AG08395 (cell line): ENCODE measurements around the gene THADA.

Experiments
- DNase-seq: peaks from one replicate; pipeline ENCODE4 v3.0.0; 2012; ENCODE audit warnings: mixed read lengths, low spot score

THADA gene

DNA sequence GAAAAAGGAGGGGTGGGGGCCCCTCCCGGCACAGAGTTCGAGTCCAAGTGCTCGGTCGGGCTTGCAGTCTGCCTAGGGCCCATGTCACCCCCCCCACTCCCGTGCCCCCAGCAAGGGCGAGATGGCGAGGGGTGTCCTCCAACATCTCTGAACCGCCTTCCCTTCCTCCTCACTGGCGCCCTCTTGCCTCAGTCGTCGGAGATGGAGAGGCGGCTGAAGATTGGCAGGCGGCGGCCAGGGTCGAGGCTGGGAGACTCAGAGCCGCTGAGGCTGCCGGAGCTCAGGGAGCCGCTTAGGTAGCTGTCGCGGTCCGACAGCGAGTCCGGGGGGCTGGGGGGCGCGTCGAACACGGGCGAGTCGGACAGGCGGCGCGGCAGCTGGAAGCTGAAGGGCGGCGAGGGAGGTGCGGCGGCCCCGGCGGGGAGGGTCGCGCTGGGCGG lies 371.7 kb downstream of the THADA start:
- no peak for DNase-seq

DNA sequence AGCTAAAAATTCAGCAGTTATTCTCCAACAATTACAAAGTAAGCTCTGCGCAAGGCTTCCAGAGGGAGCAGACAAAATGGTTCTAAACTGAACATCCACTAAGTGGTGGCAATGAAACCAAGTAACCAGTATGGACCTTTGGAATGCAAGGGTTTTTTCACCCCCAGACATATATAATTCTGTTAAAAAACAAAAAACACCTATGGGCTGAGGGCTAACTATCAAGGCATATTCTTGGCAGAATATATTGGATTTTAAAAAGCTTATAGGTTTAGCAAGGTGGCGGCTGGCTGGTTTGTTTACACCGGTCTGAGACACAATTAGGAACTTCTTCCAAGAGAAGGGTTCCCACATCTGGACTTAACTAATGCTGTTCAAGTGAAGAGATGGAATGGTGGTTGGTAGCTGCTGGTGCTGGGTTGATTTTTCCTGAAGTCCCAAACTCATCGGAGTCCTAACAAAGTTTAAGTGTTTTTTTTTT lies 372.3 kb downstream of the THADA start:
- no peak for DNase-seq

DNA sequence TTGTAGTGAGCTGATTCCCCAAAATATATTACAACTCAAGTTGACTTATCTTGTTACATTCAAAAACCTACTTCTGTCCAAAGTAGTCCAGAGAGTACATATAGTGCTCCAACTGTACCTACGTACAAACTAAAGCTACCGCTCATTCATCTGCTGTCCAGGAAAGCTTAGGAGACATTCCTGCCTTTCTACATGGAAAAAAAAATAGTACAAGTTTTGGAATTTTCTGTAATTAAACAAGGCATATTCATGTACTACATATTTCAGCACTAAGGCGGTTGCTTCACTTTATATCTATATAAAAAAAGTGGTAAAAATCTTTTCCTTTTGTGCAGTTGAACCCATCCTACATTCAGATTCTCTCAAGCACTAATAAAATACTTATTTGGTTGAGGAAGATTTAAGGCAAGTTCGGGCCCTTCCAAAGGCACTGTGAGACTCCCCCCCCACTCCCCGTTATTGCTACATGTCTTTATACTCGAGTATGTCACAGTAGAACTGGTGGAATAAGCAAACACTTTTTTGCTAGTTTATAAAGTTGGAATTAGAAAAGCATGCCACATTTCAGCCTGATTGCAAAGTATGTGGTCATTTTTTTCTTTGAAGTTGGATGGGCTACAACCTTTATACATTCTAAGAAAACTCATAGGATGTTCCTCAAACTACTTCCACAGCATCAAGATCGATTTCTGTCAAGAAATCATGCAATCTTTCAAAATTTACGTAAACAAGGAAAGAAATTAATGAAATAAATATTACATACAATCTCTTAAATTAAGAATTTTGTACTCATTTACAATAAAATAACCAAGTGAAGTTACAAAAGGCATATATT lies 373.1 kb downstream of the THADA start:
- no peak for DNase-seq

DNA sequence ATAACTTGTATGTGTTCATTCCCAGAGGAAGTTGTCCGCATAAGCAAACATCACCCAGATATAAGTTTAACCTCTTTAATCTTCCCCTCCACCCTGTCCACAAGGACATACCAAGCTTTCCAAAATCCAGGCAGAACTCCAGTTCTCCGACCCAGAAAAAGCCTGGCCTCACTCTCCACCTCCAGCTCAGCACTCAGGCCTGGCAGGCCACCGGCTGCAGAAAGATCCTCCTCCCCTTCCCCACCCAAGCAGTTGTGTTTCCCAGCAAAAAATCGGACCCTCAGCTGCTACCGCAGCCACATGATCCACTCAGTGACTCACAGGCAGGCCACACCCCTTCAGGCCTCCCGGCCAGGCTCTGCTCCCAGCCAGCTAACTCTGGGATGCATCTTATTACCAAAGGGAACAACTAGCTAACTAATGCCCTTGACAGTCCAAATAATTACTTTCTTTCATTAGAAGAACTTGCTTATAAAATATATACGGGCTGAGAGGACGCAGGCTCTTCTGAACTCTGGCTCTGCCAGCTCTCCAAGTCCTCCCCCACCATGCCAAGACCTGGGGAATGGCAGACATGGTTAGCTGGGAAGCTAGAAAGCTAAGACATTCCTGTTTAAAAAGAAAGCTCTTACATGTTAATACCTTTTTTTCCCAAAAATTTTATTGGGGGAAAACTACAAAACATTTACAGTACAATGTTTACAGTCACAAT lies 373.9 kb downstream of the THADA start:
- DNase-seq = peak; percentile 85

DNA sequence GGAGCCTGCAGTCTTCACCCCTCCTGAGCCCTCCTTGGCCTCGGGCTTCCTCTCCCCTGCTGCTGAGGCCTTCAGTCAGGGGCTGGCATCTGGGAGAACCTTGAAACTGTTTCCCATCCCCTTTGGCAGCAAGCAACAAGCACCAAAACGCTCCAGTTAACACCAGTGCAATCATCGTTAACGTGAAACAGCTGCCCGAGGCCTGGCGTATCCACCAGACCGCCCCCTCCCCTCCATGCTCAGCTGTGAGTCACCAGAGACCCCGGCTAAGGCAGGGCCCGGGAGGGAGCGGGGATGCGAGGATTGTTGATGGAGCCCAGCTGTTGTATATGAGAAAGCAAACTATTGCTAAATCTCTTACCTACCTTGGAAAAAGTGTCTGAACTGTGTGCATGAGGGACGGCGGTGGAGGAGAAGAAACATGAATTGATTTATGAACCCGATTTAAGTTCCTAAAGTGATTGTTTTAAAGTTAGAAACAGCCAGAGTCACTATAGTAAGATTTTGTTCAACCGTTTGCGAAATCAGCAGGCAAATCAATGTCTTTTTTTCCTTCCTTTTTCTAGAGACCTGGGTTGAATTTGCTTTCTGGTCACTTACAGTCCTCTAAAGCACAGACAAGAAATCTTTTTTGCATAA lies 374.6 kb downstream of the THADA start:
- DNase-seq = peak; percentile 43

DNA sequence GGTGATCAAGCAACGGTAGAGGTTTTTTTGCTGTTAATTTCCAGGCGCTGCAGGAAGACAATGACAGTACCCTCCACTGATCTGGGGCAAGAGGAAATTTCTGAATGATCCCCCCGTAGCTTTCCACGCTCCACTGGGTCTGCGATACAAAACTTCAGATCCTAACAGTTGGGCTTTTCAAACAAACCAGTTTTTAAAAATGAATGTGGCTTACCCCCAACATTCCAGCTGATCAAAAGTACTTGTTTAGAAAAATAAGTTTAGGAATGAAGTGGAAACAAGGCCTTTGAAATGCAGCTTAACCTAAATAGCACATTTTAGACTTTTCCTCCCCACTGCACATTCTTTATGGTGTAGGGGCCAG lies 375.1 kb downstream of the THADA start:
- DNase-seq = no peak

DNA sequence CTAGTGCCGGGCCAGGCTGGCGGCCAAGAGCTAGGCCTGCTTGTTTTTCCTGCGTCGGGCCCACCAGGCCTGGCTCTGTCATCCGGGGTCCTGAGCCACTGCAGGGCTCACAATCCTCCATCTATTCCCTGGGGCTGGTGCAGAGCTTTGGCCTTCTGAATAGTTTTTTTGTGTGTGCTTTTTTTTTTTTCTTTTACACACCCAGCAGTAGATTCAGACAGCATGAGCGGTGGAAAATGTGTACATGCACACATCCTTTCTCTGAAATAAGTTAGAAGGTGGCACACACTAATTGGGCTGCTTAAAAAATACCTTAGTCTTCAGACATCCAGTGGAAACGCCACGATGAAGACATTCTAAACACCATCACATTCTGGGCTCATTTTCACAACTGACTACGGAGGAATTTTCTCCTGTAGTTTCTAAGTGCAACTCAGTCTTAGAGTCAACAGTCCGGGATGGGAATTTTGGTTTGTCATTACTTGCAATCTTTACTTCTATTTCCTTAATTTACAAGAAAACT lies 375.5 kb downstream of the THADA start:
- DNase-seq = no peak

DNA sequence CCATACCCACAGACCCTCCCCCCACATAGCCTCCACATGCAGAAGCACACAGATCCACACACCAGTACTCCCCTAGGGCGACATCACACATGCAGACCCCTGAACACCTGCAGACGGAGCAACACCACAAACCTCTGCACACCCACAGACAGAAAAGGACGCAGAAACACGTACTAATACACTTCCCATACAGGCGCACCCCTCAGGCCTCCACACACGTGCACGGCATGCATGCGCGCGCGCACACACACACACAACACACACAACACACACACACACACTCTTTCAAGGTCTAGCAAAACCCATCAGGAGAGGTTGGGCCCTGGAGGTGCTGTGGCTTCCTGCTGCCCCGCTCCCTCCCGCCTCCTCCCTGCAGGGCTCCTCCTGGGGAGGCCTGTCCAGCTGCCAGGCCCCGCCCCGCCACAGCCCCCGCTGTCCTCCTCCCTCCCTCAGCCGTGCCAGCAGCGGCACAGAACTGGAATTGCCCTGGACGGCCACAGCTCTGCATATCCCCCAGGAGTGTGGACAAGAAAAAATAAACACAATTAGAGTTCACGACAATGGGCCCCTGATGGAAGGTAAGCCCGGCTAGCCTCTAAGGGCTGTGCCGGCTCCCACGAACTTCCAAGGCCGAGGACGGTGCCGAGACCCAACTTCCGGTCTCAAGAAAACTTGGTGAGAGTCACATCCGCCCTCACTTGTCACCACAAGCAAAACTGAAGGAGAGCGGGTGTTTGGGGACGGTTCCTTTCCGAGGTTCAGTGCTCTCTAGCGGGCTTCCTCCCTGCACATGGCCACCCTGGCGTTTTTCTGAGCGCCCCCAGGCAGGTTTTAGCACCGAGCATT lies 376.2 kb downstream of the THADA start:
- DNase-seq = peak; percentile 83

DNA sequence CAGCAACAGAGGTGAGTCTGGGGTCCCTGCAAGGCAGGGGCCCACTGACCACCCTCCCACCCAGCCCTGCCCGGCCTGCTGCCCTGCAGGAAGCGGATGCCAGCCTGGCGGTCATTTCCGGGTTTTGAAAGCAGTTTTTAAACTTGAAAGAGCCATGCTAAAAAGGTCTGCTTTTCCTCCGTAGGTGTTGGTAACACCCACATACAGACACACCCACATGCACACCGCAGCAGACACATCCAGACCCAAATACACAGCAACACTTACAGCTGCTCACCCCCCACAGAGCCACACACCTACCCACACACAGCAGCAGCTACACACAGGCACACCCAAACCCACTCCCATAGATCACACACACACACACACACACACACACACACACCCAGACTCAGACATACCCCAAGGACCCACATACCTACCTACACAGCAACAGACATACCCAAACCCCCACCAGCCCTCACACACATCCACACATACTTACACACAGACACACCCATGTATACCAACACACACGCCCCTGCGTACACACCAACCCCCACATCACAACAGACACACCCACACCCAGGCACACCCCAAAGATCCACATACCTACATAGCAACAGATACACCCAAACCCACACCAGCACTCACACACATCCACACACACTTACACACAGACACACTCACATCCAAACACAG lies 377.0 kb downstream of the THADA start:
- no peak for DNase-seq

DNA sequence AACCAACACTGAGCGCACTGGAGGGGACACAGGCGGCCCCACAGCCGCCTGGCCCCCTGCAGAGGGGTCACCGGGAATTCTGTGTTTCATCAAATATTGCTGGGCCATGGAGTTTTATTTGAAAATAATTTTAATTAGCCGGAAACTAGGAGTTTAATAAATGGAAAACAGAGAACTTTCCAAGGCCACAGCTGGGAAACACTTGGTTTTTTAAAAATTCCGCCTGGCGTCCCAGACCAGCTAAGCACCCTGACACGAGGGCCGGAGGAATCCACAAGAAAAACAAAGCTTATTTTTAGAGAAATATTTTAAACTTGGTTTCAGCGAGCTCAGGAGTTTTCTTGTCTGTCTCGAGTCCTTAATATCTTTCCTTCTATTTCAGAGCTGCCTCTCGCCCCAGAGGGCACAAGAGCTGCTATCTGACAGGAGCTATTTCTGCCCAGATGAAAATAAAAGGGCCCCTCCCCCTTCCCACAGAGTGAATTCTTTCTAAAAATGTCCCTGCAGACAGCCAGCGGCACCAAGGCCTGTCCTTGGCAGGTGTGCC lies 377.6 kb downstream of the THADA start:
- DNase-seq = no peak

DNA sequence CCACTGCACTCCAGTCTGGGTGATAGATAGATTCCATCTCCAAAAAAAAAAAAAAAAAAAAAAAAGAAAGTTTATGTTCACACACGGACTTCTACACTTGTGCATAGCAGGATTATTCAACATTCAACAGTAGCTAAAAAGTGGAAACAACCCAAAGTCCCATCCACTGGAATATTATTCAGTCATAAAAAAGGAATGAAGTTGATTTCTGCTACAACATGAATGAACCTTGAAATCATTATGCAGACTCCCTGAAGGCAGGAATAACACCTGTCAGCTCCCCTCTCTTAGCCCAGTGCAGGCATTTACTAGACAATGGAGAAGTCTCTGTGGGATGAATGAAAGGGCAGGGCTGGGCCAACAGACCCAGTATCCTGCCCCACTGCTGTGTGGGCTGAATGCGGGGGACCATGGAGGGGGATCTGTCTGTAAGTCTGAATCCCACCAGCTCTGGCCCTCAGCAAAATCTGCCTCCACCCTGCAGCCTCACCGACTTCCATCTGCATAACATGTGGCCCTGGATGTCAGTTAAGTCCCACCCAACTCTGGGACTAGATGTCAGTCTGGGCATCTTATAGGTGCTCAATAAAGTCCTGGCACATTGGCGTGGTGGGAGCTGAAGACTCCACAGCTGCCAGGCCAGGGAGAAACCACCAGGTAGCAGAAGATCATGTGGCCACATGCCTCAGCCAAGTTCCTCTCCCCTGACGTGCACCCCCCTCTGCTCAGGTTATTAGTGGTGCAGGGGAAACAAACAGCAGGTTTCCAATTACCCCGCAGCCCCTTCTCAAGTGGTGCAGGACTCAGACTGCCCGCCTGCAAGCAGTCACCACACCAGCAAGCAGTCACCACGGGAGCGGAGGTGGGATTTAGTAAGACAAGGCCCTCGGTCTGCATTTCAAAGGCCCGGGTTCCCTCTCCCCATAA lies 378.3 kb downstream of the THADA start:
- DNase-seq = no peak

DNA sequence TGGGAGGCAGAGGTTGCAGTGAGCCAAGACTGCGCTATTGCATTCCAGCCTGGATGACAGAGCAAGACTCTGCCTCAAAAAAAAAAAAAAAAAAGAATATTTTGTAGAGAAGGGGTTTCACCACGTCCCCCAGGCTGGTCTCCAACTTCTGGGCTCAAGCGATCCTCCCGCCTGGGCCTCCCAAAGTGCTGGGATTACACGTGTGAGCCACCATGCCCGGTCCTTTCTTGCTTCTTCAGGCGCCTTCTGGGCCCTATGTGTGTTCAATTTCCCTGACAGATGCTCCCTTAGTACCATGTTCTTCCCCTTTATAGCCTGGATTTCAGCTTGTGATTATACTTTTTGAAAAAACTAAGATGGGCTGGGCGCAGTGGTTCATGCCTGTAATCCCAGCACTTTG lies 379.2 kb downstream of the THADA start:
- no peak for DNase-seq

DNA sequence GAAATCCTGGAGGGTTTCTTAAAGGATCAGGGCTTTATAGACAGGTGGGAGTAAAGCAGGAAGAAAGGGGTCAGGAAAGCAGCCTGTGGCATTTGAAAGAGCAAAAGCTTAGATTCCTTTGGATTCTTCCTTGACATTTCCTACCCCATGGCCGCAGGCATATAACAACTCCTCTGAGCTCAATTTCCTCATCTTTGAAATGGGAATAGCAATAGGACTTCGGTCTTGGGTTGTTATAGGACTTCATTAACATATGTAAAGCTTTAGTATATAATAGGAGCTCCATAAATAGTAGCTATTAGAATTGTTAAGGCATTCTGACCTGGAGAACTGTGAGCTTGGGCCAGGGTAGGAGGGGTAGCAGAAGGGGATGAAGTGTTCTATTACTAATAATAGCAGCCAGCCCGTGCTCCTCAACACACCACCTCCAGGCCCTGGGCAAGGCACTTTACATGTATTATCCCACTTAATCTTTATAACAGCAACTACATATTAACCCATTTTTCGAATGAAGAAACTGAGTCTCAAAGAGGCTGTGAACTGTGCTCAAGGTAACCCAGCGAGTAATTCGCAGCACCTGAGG lies 380.1 kb downstream of the THADA start:
- DNase-seq = no peak

DNA sequence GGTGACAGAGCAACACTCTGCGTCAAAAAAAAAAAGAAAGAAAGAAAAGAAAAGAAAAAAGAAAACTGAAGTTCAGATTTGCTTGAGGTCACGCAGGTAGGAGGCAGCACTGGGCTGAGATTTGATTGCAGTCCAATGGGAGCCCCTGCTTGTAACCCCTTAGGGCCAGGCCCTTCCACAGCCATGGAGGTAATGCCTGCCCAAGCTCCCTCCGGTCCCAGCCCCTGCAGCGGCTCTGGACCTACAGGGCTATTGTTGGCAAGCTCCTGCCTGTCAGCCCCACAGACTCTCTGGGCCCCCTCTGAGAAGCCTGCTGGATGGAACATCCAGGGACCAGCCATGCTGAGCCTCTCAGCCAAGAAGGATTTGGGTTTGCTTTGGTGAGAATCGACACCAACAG lies 381.6 kb downstream of the THADA start:
- no peak for DNase-seq

DNA sequence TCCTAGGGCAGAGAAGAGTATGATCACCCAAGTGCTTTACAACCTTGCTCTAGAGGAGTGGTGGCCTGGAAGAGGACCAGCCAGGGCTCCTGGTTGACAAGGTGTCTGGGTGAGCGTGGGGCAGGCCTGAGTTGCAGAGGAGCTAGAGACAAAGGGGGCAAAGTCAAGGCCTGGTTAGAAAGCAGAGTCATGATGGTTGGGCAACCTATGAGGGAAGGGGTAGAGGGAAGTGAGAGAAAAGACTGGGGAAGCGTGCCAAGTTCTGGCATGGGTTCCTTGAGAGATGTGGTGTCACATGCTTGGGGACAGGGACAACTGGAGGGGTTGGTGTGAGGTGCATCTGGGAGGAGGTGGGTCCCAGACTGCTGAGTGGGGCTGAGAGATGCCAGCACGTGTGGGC lies 382.9 kb downstream of the THADA start:
- no peak for DNase-seq

DNA sequence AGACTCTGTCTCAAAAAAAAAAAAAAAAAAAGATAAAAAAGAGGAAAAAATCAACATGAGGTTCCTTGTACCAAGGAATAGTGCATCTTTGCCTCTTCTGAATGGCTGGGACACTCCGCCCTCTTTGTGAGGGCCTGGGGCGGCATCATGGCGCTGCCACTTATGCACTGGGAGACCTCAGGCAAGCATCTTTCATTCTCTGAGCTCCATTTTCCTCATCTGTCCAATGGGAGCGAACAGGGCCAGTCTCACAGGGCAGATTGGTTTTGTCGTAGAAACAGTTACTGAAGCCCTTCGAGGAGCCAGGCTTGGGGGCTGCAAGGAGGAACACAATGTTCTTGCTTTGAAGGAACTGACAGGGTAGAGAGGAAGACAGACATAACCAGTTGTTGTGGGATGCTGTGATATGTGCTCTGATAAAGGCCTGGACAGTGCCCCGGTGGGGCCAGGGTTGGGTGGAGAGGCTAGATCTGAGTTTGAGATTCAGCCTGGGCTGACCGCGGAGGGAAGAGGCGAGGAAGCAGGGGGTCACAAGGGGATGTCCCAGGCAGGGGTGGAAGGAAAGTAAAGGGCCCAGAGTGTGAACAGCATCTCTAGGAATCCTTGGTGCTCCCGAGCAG lies 383.5 kb downstream of the THADA start:
- no peak for DNase-seq

DNA sequence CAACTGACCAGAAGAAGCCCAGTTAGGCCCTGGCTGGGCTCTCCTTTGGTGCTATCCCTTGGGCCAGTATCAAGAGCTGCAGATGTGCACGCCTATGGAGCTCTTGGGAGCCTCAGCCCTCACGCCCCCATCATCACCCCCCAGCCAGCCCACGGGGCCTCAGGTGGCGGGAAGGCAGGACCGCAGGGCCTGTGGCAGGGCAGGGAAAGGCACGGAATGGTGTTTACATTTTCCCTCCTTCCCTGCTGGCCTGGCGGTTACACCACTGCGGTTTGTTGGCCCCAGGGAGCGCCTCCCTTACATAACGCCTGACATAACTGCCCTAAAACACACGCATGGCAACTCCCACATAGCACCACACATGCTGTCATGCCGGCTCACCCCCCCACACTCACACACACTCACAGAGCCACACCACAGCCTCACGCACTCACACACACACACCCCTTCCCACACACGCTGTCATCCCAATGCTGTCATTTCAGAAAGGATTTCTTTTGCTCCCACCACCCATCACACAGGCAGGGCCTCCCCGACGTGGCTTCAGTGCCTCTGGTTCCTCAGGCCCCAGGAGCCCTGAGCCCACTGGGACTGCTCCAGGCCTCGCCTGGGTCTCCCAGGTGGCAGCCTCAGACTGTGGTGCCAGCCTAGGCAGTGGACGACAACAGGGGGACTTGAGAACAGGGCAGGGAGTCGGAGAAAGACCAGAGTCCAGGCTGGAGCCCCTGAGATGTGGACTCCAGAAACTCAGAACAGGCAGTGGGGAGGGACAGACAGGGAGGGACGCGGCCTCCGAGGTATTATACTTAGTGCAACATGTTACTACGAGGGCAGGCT lies 385.2 kb downstream of the THADA start:
- peak; percentile 87 for DNase-seq

DNA sequence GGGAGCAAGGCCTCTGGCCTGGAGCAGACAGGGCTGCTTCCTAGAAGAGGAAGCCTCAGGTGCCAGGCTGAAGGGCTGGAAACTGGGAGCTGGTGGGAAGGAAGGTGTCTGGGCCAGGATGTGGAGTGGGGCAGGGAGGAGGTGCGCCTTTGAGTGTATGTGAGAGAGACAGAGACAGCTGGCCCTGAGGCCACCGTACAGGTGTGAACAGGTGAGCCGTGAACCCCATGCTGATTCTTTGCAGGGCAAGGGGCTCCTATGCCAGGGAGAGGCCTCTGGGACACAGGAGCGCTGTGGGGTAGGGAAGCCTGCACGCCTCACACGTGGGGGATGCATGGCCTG lies 385.7 kb downstream of the THADA start:
- no peak for DNase-seq
